NCI-H526 (cell line): ENCODE data around the gene ENTPD1.
"Not testable (repeated sequence)": the region's sequence is repeated elsewhere in the genome, so short reads cannot be mapped to it uniquely, and the experiment has no call there.

Experiments
- DNase-seq, 2 experiments: peaks; one replicate each; lab custom pipeline; 2025; lab: John Stamatoyannopoulos, UW

ENTPD1 gene

GRCh38 chr10:95866467-95866842 is 110.5 kb downstream of the ENTPD1 start:
- DNase-seq = no peak

DNA sequence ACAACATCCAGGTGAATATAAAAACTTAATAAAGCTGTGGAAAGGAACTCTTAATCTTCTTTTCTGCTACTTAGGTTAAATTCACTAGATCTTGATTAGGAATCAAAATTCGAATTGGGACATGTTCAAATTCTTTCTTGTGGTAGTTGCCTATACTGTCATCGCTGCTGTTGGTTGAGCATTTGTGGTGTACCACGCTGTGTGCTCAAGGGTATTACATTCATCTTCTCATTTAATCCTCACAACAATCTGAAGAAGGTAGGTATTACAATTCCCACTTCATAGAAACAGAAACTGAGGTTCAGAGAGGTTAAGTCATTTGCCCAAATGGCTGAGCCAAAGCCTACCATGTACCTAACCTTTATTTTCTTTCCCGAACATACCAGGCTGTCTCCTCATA is 111.9 kb downstream of the ENTPD1 start:
- DNase-seq = no peak

- no peak for DNase-seq
Observed at GRCh38 chr10:95872158-95872711, 116.3 kb downstream of the ENTPD1 start.

DNA sequence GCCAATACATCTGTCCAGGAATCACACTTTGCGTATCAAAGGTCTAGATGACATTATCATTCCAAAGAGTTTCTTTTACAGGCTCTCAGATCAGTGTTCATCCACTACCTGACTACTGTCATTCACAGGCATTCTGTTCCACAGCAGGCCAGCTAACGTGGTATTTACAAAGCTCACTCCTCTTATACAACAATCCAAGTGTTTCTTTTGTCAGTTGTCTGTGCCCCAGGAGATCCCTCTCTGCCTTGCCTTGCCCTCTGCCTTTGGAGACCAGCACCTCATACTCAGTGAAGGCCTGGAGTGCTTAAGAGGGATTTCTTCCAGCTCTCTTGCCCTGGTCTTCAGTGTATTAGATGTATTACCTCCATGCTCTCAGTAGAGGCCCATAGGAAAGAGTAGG is 117.2 kb downstream of the ENTPD1 start:
- no peak for DNase-seq

DNA sequence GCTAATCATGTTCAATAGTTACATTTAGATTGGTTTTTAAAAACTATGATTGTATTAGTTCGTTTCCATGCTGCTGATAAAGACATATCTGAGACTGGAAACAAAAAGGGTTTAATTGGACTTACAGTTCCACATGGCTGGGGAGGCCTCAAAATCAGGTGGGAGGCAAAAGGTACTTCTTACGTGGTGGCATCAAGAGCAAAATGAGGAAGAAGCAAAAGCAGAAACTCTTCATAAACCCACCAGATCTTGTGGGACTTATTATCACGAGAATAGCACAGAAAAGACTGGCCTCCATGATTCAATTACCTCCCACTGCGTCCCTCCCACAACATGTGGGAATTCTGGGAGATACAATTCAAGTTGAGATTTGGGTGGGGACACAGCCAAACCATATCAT is 117.7 kb downstream of the ENTPD1 start:
- DNase-seq = no peak

DNA sequence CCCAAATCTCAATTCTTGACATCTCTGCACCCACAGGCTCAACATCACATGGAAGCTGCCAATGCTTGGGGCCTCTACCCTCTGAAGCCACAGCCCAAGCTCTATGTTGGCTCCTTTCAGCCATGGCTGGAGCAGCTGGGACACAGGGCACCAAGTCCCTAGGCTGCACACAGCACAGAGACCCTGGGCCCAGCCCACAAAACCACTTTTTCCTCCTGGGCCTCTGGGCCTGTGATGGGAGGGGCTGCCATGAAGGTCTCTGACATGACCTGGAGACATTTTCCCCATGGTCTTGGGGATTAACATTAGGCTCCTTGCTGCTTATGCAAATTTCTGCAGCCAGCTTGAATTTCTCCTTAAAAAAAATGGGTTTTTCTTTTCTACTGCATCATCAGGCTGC is 118.8 kb downstream of the ENTPD1 start:
- not testable (repeated sequence) for DNase-seq

GRCh38 chr10:95876756-95877155 is 120.8 kb downstream of the ENTPD1 start:
- no peak for DNase-seq

GRCh38 chr10:95877881-95878280 is 121.9 kb downstream of the ENTPD1 start:
- no peak for DNase-seq

GRCh38 chr10:95880704-95881103 is 124.7 kb downstream of the ENTPD1 start:
- DNase-seq = no peak

GRCh38 chr10:95881316-95881715 is 125.4 kb downstream of the ENTPD1 start:
- no peak for DNase-seq

DNA sequence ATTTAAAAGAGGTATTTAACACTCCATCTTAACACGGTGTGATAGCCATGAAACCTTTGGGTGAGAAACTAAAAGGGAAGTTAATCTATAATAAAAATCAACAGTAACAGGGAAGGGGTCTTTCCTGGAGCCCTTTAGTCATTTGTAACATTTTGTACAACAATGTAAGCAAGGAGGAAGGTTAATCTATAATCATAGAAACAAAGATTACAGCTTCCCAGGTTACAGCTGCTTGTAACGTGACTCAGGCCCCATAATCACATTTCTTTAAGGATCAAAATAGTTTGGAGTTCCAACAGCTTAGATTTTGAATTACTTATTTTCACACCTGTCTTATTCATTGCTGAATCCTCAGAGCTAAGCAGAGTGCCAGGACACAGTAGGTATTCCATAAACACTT is 133.9 kb downstream of the ENTPD1 start:
- DNase-seq = no peak

GRCh38 chr10:95896071-95896850 is 140.3 kb downstream of the ENTPD1 start:
- no peak for DNase-seq

DNA sequence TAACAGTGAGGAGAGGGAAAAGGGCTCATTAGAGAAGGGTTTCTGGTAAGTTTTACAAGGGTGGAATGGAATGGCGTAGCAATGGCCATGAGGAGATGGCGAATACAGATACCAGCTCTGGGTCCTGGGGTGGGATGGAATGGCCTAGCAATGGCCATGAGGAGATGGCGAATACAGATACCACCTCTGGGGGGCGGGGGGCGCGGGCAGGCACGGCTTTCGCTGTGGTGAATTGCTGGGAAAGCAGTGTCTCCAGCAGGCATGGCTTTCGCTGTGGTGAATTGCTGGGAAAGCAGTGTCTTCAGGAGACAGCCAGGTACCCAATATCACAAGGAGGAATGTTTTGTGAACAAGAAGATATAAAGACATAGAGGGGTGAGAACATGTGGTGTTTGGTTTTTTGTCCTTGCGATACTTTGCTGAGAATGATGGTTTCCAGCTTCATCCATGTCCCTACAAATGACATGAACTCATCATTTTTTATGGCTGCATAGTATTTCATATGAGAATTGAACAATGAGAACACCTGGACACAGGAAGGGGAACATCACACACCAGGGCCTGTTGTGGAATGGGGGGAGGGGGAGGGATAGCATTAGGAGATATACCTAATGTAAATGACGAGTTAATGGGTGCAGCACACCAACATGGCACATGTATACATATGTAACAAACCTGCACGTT is 150.1 kb downstream of the ENTPD1 start:
- not testable (repeated sequence) for DNase-seq

GRCh38 chr10:95906677-95907455 is 150.9 kb downstream of the ENTPD1 start:
- peak; percentile 29 to 65 for DNase-seq

DNA sequence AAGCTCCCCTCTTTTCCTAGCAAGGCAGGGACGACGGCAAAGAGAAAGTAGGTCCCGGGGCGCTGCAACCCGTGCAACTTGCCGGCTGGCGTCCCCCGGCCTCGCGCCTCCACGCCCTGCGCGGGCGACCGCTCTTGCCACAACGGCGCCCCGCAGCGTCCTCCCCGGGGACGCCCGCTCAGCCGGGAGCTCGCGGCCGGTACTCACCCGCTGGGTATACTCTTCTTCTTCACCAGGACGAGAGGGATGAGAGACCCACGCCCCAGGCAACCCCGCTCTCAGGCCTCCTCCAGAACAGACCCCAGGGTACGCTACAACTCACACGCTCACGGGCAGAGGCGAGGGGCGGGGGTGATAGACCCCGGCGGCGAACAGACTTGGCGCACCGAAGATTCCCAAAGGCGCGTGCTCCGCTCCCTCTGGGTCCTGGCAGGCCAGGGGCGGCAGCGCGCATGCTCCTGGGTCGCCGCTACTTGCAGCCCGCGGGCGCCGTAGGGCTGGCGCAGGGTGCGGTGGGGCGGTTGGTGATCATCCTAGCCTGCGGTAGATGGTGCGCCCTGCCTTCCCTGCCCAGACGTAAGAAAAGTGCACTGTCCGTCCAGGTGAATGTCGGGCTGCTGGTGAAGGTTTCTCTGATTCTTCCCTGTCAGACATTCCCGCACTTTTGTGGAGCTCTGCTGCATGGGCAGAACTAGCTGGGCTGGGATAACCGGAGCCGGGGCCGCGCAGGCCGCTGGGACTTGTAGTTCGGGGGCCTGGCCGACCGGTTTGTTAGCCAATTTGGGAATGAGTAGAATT is 151.7 kb downstream of the ENTPD1 start, which contains the start of gene CC2D2B:
Gene CC2D2B (plus strand): TSS at position 520 of the 798 bp plus-strand sequence. CDS start 3,349 bp downstream, outside the sequence.
- peak; percentile 48 to 85 for DNase-seq

- no peak for DNase-seq
Observed at GRCh38 chr10:95908450-95908849, 152.5 kb downstream of the ENTPD1 start.

DNA sequence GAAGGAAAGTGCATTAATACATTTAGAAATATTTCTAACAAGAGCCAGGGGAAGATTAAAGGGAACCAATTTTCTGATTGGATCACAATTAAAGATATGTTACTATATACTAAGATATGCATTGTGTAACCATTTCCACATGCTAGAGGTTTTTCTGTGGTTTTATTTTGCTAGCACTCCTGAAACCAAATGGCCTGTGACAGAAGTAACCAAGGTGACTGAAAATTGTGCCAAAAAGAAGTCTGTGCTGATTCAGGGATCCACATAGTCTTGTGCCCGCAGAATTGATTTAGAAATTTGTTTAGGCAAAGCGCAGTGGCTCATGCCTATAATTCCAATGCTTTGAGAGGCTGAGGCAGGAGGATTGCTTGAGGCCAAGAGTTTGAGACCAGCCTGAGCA is 153.6 kb downstream of the ENTPD1 start:
- no peak for DNase-seq

GRCh38 chr10:95916039-95916438 is 160.1 kb downstream of the ENTPD1 start:
- not testable (repeated sequence) for DNase-seq
